ENCODE measurements around the gene FXYD3.

FXYD3 gene

GRCh38 chr19:35110974-35111373 is 4.6 kb upstream of the FXYD3 start:
- no peaks in the 10 kb centered on the region for H3K36me3 ChIP-seq (ENCODE audit: control insufficient read depth in 1 of 2, insufficient read depth in 2 of 2, low read depth in 1 of 2, low read length in 2 of 2)
- no peak overlapping the region for H3K23ac ChIP-seq (ENCODE audit: low read length in 2 of 2)
- H2AFZ ChIP-seq (ENCODE audit: low read depth, low read length): no peak overlapping the region
- H3K27me3 ChIP-seq (ENCODE audit: control insufficient read depth in 1 of 2, insufficient read depth in 1 of 2, low read length in 2 of 2): peaks cover 6 to 17% of the 10 kb centered on the region in 2 experiments
- no peaks in the 10 kb centered on the region for H3K9me3 ChIP-seq (ENCODE audit: control insufficient read depth, low read length)
- H4K8ac ChIP-seq (ENCODE audit: low read length): no peak overlapping the region
- H3K4me1 ChIP-seq (ENCODE audit: control insufficient read depth, insufficient read depth, low read depth, low read length): no peaks in the 10 kb centered on the region
- no peak overlapping the region for H2AK5ac ChIP-seq (ENCODE audit: low read length, severe bottlenecking)
- H3K9ac ChIP-seq (ENCODE audit: low read length): no peak overlapping the region
- no peak overlapping the region for H2BK120ac ChIP-seq (ENCODE audit: low read depth, low read length)
- no peak overlapping the region for H3K18ac ChIP-seq (ENCODE audit: low read depth in 1 of 2, low read length in 2 of 2)
- DNase-seq: no peak
- no peak overlapping the region for H2BK15ac ChIP-seq (ENCODE audit: low read depth, poor library complexity, severe bottlenecking)
- 86% methylated on average over 2 of the region's 9 CpGs for WGBS
- H3K27ac ChIP-seq (ENCODE audit: low read length, poor library complexity, severe bottlenecking): no peak overlapping the region
- no peak overlapping the region for H2BK5ac ChIP-seq (ENCODE audit: low read depth, low read length, poor library complexity, severe bottlenecking)
- no peak overlapping the region for H3K4ac ChIP-seq (ENCODE audit: low read depth in 1 of 2, low read length in 2 of 2)
- no peak overlapping the region for H3K4me3 ChIP-seq (ENCODE audit: insufficient read depth in 1 of 2, low read depth in 1 of 2, low read length in 2 of 2)
- H3K79me1 ChIP-seq (replicated peaks; ENCODE audit: low read length, poor library complexity, severe bottlenecking): no peaks in the 10 kb centered on the region
- H2BK12ac ChIP-seq (ENCODE audit: low read length in 2 of 2): no peak overlapping the region
- no peak overlapping the region for H3K14ac ChIP-seq (ENCODE audit: low read length in 2 of 2)
- H4K91ac ChIP-seq (ENCODE audit: low read length): no peak overlapping the region
- no peak overlapping the region for H3K4me2 ChIP-seq (ENCODE audit: low read length, poor library complexity, severe bottlenecking)

- Histone ChIP-seq H3K4me3 (ENCODE audit: insufficient read depth in 1 of 2, low read depth in 1 of 2, low read length in 2 of 2) (no peak overlapping the region), H3K18ac (ENCODE audit: low read depth in 1 of 2, low read length in 2 of 2) (no peak overlapping the region), H3K36me3 (ENCODE audit: control insufficient read depth in 1 of 2, insufficient read depth in 2 of 2, low read depth in 1 of 2, low read length in 2 of 2) (no peaks in the 10 kb centered on the region), H2AK5ac (ENCODE audit: low read length, severe bottlenecking) (no peak overlapping the region), H4K91ac (ENCODE audit: low read length) (no peak overlapping the region), H4K8ac (ENCODE audit: low read length) (no peak overlapping the region), H3K4me2 (ENCODE audit: low read length, poor library complexity, severe bottlenecking) (no peak overlapping the region), H3K9me3 (ENCODE audit: control insufficient read depth, low read length) (no peaks in the 10 kb centered on the region), H3K27ac (ENCODE audit: low read length, poor library complexity, severe bottlenecking) (no peak overlapping the region), H2BK12ac (ENCODE audit: low read length in 2 of 2) (no peak overlapping the region), H3K4ac (ENCODE audit: low read depth in 1 of 2, low read length in 2 of 2) (no peak overlapping the region), H3K79me1 (replicated peaks; ENCODE audit: low read length, poor library complexity, severe bottlenecking) (no peaks in the 10 kb centered on the region), H3K23ac (ENCODE audit: low read length in 2 of 2) (no peak overlapping the region), H3K4me1 (ENCODE audit: control insufficient read depth, insufficient read depth, low read depth, low read length) (no peaks in the 10 kb centered on the region), H2BK120ac (ENCODE audit: low read depth, low read length) (no peak overlapping the region), H3K14ac (ENCODE audit: low read length in 2 of 2) (no peak overlapping the region), H2BK5ac (ENCODE audit: low read depth, low read length, poor library complexity, severe bottlenecking) (no peak overlapping the region), H2AFZ (ENCODE audit: low read depth, low read length) (no peak overlapping the region), H3K9ac (ENCODE audit: low read length) (no peak overlapping the region), H3K27me3 (ENCODE audit: control insufficient read depth in 1 of 2, insufficient read depth in 1 of 2, low read length in 2 of 2) (peaks cover 6 to 24% of the 10 kb centered on the region in 2 experiments), H2BK15ac (ENCODE audit: low read depth, poor library complexity, severe bottlenecking) (no peak overlapping the region)
- 78% methylated on average over 15 of the region's 15 CpGs for WGBS
- DNase-seq: no peak
Measured at GRCh38 chr19:35112995-35113688, 2.5 kb upstream of the FXYD3 start.

- Histone ChIP-seq H2BK120ac (ENCODE audit: low read depth, low read length) (no peak overlapping the region), H3K79me1 (replicated peaks; ENCODE audit: low read length, poor library complexity, severe bottlenecking) (no peaks in the 10 kb centered on the region), H3K4me1 (ENCODE audit: control insufficient read depth, insufficient read depth, low read depth, low read length) (no peaks in the 10 kb centered on the region), H3K9ac (ENCODE audit: low read length) (peak overlapping the region; percentile 76), H2AFZ (ENCODE audit: low read depth, low read length) (no peak overlapping the region), H3K36me3 (ENCODE audit: control insufficient read depth in 1 of 2, insufficient read depth in 2 of 2, low read depth in 1 of 2, low read length in 2 of 2) (no peaks in the 10 kb centered on the region), H3K27ac (ENCODE audit: low read length, poor library complexity, severe bottlenecking) (no peak overlapping the region), H3K9me3 (ENCODE audit: control insufficient read depth, low read length) (no peaks in the 10 kb centered on the region), H4K91ac (ENCODE audit: low read length) (no peak overlapping the region), H3K18ac (ENCODE audit: low read depth in 1 of 2, low read length in 2 of 2) (no peak overlapping the region), H3K27me3 (ENCODE audit: control insufficient read depth in 1 of 2, insufficient read depth in 1 of 2, low read length in 2 of 2) (peaks cover 6 to 24% of the 10 kb centered on the region in 2 experiments), H2BK12ac (ENCODE audit: low read length in 2 of 2) (no peak overlapping the region), H3K23ac (ENCODE audit: low read length in 2 of 2) (no peak overlapping the region), H3K14ac (ENCODE audit: low read length in 2 of 2) (no peak overlapping the region), H2BK15ac (ENCODE audit: low read depth, poor library complexity, severe bottlenecking) (no peak overlapping the region), H2BK5ac (ENCODE audit: low read depth, low read length, poor library complexity, severe bottlenecking) (no peak overlapping the region), H2AK5ac (ENCODE audit: low read length, severe bottlenecking) (no peak overlapping the region), H3K4me3 (ENCODE audit: insufficient read depth in 1 of 2, low read depth in 1 of 2, low read length in 2 of 2) (peak overlapping the region in 1 of 2 experiments; percentile 69), H3K4me2 (ENCODE audit: low read length, poor library complexity, severe bottlenecking) (no peak overlapping the region), H4K8ac (ENCODE audit: low read length) (no peak overlapping the region), H3K4ac (ENCODE audit: low read depth in 1 of 2, low read length in 2 of 2) (no peak overlapping the region)
- DNase-seq: peak; percentile 47
- WGBS: 22% methylated on average over 20 of the region's 23 CpGs
Measured at GRCh38 chr19:35114353-35115176, 1.1 kb upstream of the FXYD3 start.

- no peak overlapping the region for H2AFZ ChIP-seq (ENCODE audit: low read depth, low read length)
Measured at GRCh38 chr19:35116072-35116801, 614 bp downstream of the FXYD3 start.

More at GRCh38 chr19:35116072-35116801, 614 bp downstream of the FXYD3 start:
- H3K4ac ChIP-seq (ENCODE audit: low read depth in 1 of 2, low read length in 2 of 2): no peak overlapping the region
- no peak overlapping the region for H3K9ac ChIP-seq (ENCODE audit: low read length)
- no peak overlapping the region for H4K91ac ChIP-seq (ENCODE audit: low read length)
- no peak overlapping the region for H2BK12ac ChIP-seq (ENCODE audit: low read length in 2 of 2)
- H3K27ac ChIP-seq (ENCODE audit: low read length, poor library complexity, severe bottlenecking): no peak overlapping the region
- H3K23ac ChIP-seq (ENCODE audit: low read length in 2 of 2): no peak overlapping the region
- H2BK15ac ChIP-seq (ENCODE audit: low read depth, poor library complexity, severe bottlenecking): no peak overlapping the region
- DNase-seq: no peak
- no peaks in the 10 kb centered on the region for H3K36me3 ChIP-seq (ENCODE audit: control insufficient read depth in 1 of 2, insufficient read depth in 2 of 2, low read depth in 1 of 2, low read length in 2 of 2)
- H3K79me1 ChIP-seq (replicated peaks; ENCODE audit: low read length, poor library complexity, severe bottlenecking): no peaks in the 10 kb centered on the region
- H2BK120ac ChIP-seq (ENCODE audit: low read depth, low read length): no peak overlapping the region
- no peaks in the 10 kb centered on the region for H3K9me3 ChIP-seq (ENCODE audit: control insufficient read depth, low read length)
- no peak overlapping the region for H2AK5ac ChIP-seq (ENCODE audit: low read length, severe bottlenecking)
- H3K27me3 ChIP-seq (ENCODE audit: control insufficient read depth in 1 of 2, insufficient read depth in 1 of 2, low read length in 2 of 2): peaks cover 6 to 24% of the 10 kb centered on the region in 2 experiments
- H3K14ac ChIP-seq (ENCODE audit: low read length in 2 of 2): no peak overlapping the region
- no peaks in the 10 kb centered on the region for H3K4me1 ChIP-seq (ENCODE audit: control insufficient read depth, insufficient read depth, low read depth, low read length)
- no peak overlapping the region for H4K8ac ChIP-seq (ENCODE audit: low read length)
- no peak overlapping the region for H3K4me2 ChIP-seq (ENCODE audit: low read length, poor library complexity, severe bottlenecking)
- no peak overlapping the region for H3K18ac ChIP-seq (ENCODE audit: low read depth in 1 of 2, low read length in 2 of 2)
- 77% methylated on average over 12 of the region's 13 CpGs for WGBS
- no peak overlapping the region for H2BK5ac ChIP-seq (ENCODE audit: low read depth, low read length, poor library complexity, severe bottlenecking)
- no peak overlapping the region for H3K4me3 ChIP-seq (ENCODE audit: insufficient read depth in 1 of 2, low read depth in 1 of 2, low read length in 2 of 2)

All from mesenchymal stem cell (in vitro differentiated cells and primary cell).